Activated naive CD4-positive, alpha-beta T cell treated with anti-CD3 and anti-CD28 coated beads, Interleukin-2, amount 10 ng/mL, durations not matched to agents 5 hours and 36 hours (primary cell): Measurements from ENCODE around the gene S100A1. TPM values are rescaled to one million over a fixed set of nuclear protein-coding genes. Genes with fewer than 3 reads are reported as not detected.

Source experiments
- total RNA-seq, 2 experiments: library from RNA; stranded (reverse); gene quantifications; one replicate each; pipeline ENCODE4 v1.2.3, GENCODE V29; 2021

S100A1 gene
- not detected for total RNA-seq

DNA sequence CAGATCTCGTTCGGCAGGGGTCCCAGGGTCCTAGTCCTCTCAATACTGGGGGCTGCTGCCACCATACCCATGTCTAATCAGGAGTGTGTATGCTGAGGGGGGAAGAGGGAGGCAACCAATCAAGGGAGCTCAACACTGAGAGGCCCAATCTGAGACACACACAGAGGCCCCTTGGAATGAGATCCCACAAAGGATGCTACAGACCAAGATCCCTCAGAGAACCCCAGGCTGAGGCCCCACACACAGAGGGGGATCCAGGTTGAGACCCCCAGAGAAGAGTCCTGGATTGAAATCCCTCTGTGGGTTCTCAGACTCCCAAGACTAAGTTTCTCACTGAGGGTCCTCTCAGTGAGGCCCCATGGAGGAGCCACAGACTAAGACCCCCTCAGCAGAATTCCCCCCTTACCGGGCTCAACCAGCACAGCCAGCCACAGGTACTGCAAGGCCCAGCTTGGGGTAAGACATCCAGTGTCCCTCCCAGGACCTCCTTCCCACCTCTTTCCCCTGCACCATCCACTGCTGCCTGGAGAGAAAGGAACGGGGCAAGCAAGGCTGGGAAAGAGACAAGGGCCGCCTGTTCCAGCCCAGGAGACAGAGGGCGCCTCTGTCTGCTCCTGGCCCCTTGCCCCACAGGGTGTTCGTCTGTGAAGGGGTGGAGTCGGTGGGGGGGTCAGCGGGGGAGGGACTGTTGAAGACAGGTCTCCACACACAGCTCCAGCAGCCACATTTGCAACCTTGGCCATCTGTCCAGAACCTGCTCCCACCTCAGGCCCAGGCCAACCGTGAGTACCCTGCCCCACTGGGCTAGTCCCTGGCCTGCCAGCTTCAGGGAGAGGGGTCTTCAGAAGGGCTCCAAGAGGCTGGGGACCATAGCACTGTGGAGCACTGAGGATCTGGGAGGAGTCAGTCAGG is at the start of gene S100A1:
TSS of gene S100A1 (plus strand) at position 720 of the 912 bp plus-strand sequence. CDS start 2,088 bp downstream, outside the sequence.

DNA sequence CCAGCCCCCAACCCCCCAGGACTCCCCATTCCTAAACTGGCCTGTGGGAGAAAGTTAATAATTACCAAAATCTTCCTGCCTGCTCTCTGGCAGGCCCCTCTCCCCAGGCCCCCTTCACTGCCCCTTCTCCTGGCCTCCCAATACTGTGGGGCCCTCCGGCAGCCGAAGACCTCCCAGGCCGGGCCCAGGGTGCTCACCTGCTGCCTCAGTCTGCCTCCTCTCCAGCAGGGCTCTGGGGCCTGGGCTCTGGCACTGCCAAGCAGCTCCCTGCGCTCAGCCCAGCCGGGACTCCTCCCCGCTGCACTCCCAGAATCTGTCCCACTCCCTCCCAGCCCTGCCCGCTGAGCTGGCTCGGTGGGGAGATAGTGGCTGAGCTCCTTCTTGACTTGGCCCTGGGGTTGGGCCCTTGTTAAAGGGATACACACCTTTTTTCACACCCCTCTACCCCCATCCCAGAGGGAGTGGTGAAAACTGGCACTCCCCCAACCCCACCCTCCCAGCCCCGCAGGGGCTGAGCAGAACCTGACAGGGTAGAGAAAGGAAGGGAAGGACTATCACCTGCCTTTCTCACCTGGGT is 15.4 kb upstream of the S100A1 start, which contains the start of gene S100A16:
TSS of gene S100A16 (minus strand) at position 383 of the 577 bp plus-strand sequence. CDS start 4,986 bp downstream, outside the sequence.

DNA sequence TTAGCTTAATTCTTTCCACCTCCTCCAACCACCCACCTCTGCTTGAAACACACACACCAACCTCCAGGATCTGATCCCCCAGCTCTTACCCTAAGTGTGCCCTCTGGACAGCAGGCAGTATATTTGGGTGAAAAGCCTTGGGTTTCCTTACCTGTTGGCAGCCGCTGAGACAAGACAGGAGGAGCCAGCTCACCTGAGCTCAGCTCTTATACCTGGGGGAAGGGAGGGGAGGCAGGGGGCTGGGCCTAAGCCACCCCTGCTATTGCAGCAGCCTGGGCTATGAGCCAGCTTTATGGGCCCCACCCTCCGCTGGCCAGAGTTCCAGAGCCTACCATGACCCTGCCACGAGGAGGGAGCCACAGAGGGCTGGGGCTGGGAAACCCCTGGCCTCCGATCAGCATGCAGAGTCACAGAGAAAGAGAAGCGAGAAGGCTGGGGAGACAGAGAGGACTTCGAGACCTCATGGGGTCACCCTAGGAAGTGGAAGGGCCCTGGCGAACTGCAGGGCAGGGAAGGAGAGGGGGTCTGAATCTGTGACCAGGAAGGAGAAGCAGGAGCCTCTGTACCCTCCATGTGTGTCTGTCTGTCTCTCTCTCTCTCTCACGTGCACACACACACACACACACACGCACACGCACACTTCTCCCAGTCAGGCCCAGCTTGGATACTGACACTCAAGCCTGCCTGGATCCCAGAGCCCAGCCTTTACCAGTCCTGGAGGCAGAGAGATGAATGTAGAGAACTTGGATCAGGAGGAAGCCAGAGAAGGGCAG is 11.9 kb upstream of the S100A1 start, which contains the start of gene S100A14:
TSS of gene S100A14 (minus strand) at position 182 of the 773 bp plus-strand sequence. CDS start 467 bp downstream, outside the sequence.

DNA sequence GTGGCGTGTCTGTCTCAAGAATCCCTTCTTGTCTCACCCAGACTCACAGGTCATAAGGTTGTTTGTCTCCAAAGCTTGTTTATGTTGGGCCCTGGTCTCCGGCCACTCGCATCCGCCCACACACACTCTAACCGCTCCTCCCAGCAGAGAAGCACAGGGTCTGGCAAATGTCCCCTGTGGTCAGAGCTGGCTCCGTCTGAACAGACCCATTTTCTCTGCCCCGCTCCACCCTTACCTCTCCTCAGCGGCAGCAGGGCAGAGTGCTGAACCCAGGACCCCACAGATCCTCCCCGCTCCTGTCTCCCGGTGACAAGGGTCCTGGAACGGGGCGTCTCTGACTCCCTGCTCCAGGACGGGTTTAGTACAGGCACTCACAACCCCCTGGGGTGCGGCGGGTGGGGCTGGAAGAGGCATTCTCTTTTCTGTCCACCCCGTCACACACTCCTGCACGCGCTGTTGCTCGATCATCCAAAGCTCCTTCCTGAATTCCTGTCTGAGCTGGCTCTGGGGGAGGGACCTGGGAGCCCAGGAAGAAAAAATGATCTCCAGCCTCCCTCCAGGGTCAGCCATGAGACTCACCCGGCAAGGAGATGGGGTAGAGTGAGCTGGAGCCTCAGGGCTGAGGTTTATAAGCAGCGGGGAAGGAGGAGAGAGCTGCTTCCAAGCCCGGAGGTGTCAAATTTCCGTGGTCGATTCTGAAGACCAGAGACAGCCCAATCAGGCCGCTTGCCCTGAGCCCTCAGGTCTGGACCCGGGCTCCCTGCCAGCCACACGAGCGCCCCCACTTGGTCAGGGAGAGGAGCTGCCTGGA is 1.1 kb upstream of the S100A1 start, which contains the start of gene S100A13:
TSS of gene S100A13 (minus strand) at position 602 of the 811 bp plus-strand sequence. CDS start 1,033 bp downstream, outside the sequence.

DNA sequence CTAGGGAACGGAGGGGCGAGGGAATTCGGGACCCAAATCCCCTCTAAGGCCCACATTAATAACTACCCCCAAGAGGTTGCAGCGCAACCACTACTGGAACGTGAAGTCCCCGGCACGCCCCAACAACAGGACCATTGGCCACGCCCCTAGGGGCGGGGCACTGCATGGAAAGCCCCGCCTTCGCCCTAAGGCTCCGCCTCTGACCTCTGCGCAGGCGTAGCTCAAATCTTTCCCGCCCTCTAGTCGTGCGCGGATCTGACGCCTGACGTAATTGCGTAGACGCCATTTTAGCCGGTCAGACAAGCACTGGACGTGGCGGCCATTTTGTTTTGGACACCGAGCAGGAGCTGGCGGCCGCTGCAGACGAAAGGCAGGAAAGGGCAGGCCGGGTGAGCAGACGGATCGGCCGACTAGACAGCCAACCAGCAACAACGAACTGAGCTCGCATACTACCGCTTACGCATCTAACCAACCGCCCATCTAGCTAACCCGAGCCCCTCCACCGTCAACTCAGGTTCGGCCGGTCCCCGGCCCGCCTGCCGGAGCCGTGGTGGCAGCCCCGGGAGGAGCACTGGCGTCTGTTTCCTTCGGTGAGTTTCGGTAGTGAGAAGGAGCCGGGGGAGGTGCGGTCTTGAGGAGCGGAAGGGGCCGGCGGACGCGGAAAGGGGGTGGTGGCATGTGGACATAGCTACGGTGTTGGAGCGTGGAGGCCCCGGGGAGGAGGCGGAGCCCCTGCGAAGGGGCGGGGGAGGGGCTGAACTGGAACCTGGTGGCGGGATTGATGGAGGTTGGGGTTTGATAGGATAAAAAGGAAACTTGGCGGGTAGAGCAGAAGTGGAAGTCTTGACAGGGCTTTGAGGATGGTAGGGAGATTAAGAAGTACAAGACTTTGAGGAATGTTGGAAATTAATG is 5.8 kb downstream of the S100A1 start, which contains the start of gene CHTOP:
TSS of gene CHTOP (plus strand) at position 313 of the 912 bp plus-strand sequence. CDS start 2,523 bp downstream, outside the sequence.

DNA sequence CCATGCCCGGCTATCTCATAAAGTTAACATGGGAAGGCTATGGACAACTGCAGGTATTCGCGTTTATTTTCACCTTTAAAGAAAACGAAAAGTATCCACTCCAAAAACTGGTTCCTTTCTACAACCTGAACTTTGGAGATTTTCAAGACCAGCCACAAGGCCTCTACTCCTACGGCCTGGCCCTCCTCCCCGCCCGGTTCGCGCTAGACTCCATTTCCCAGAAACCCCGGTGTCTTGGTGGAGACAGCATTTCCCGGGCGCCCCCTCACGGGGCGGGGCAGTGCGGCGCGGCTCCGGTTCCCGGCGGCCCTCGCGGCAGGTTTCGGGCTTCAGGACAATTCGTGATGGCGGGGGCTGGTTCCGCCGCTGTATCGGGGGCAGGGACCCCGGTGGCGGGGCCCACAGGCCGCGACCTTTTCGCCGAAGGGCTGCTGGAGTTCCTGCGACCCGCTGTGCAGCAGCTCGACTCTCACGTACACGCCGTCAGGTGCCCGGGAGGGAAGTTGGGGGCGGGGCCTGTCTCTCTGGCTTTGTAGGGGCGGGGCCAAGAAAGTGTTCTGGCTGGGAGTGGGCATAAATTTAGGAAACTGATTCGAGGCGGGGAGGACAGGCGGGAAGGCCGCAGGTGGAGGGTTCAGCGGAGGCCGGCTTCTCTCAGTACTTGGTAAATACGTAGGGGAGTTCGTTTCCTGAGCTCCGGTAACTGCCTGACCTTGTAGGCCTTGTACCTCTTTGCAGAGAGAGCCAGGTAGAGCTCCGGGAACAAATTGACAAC is 30.4 kb downstream of the S100A1 start, which contains the start of gene SNAPIN:
TSS of gene SNAPIN (plus strand) at position 304 of the 775 bp plus-strand sequence. CDS start at position 345, 41 bp downstream.

DNA sequence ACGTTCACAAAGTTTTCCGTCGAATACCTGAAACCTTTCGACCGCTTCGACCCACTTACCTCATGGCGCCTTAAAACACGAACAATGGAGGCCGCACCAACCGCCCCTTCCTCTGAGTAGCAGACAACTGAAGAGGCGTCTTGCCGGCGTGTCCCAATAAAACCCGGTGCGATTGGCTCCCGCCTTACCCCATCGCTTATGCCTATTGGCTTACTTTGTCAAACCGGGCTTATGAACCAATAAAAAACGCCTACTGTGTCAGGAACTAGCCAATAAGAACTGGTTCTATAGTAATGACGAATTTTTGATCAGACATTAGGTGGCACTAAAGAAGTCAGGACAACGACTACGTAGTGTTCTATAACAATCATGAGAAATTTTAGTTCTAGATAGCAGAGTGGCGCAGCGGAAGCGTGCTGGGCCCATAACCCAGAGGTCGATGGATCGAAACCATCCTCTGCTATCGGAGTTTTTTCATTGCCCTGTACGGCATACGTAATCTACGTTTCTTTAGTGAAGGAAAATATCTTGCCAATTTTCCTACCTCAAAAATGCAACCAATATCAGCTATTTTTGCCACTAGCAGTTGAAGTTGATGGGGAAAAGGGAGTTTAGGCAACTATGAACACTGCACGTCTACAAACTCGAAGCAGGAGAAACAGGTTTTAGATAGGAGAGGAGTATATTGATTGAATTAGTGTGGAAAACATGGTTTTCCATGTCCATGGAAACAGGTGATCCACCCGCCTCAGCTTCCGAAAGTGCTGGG is 42.8 kb downstream of the S100A1 start, which contains the start of gene ILF2:
TSS of gene ILF2 (minus strand) at position 135 of the 769 bp plus-strand sequence. CDS start at position 64, 71 bp downstream.

DNA sequence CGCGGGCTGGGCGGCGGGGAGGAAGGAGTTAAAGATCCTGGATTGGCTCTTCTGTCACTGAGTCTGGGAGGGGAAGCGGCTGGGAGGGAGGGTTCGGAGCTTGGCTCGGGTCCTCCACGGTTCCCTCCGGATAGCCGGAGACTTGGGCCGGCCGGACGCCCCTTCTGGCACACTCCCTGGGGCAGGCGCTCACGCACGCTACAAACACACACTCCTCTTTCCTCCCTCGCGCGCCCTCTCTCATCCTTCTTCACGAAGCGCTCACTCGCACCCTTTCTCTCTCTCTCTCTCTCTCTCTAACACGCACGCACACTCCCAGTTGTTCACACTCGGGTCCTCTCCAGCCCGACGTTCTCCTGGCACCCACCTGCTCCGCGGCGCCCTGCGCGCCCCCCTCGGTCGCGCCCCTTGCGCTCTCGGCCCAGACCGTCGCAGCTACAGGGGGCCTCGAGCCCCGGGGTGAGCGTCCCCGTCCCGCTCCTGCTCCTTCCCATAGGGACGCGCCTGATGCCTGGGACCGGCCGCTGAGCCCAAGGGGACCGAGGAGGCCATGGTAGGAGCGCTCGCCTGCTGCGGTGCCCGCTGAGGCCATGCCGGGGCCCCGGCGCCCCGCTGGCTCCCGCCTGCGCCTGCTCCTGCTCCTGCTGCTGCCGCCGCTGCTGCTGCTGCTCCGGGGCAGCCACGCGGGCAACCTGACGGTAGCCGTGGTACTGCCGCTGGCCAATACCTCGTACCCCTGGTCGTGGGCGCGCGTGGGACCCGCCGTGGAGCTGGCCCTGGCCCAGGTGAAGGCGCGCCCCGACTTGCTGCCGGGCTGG is 50.5 kb downstream of the S100A1 start, which contains the start of gene NPR1:
TSS of gene NPR1 (plus strand) at position 170 of the 818 bp plus-strand sequence. CDS start at position 591, 421 bp downstream.

Other genes with a start within 250 kb of the S100A1 start
- not detected for gene S100A8, start 237.4 kb upstream of the S100A1 start, total RNA-seq
- gene S100A7A, start 211.9 kb upstream of the S100A1 start, total RNA-seq: not detected
- not detected for gene S100A7, start 167.8 kb upstream of the S100A1 start, total RNA-seq
- gene S100A6, start 92.4 kb upstream of the S100A1 start, total RNA-seq: 100 to 1,000 TPM; 451 to 469 TPM
- gene S100A5, start 87.5 kb upstream of the S100A1 start, total RNA-seq: 1 to 10 TPM; 3.8 to 4.6 TPM
- gene S100A4, start 82.6 kb upstream of the S100A1 start, total RNA-seq: 100 to 1,000 TPM; 603 to 650 TPM
- not detected for gene S100A3, start 79.2 kb upstream of the S100A1 start, total RNA-seq
- gene S100A2, start 62.6 kb upstream of the S100A1 start, total RNA-seq: under 1 TPM; 0.33 to 0.60 TPM
- gene S100A16, start 15.3 kb upstream of the S100A1 start, total RNA-seq: not detected
- not detected for gene S100A14, start 12.1 kb upstream of the S100A1 start, total RNA-seq
- gene S100A13, start 929 bp upstream of the S100A1 start, total RNA-seq: 1 to 10 TPM; 4.3 to 4.7 TPM
- 10 to 100 TPM; 95.1 to 96.0 TPM for gene CHTOP, start 5.6 kb downstream of the S100A1 start, total RNA-seq
- gene SNAPIN, start 30.3 kb downstream of the S100A1 start, total RNA-seq: 10 to 100 TPM; 37.0 to 40.7 TPM
- 100 to 1,000 TPM; 151 to 159 TPM for gene ILF2, start 42.6 kb downstream of the S100A1 start, total RNA-seq
- not detected for gene NPR1, start 50.3 kb downstream of the S100A1 start, total RNA-seq
- gene INTS3, start 99.6 kb downstream of the S100A1 start, total RNA-seq: 10 to 100 TPM; 59.8 to 60.1 TPM
- gene SLC27A3, start 147.0 kb downstream of the S100A1 start, total RNA-seq: 10 to 100 TPM; 24.1 to 24.3 TPM